ENCODE measurements around the gene ADH4. TPM values are rescaled to one million over a fixed set of nuclear protein-coding genes. Genes with fewer than 3 reads are reported as not detected.

The ADH4 gene
- total and polyA plus RNA-seq, 10 of the 15 experiments (the other 5 are each of a cell fraction or from before 2014, with no cell fraction given) = not detected

DNA sequence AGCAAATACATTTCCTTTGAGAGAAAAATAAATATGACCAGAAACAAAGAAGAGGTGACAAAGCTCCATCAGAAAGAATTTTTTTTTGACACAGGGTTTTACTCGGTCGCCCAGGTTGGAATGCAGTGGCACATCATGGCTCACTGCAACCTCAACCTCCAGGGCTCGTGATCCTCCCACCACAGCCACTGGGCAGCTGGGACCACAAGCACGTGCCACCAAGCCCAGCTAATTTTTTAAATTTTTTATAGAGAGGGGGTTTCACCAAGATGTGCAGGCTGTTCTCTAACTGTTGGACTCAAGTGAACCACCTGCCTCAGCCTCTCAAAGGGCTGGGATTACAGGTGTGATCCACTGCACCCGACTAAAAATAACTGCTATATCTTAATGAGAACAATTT, 65.8 kb downstream of the ADH4 start:
- TF ChIP-seq STAT3 (IDR thresholded peaks at IDR 0.05; ENCODE audit: low read depth, low read length) = no peak
- ATAC-seq (no peak), FAIRE-seq (no peak), DNase-seq (ENCODE audit: low read depth, low spot score) (no peak)
- ChIA-PET SMC1A (ENCODE audit: uncharacterized antibody, unreplicated experiment) (interaction anchor here (1.0 to 1.3 kb wide), 2 partner anchors 22 to 326 kb away, joined by 4 read pairs; no protein-coding TSS in a partner anchor), CTCF (interaction anchor here (1.0 to 2.1 kb wide), 2 partner anchors 22 to 157 kb away, joined by 3 to 9 read pairs; no protein-coding TSS in a partner anchor), POLR2A (no interaction called here), RAD21 (ENCODE audit: unreplicated experiment) (no interaction called here)
- Histone ChIP-seq H4K20me1 (ENCODE audit: control insufficient read depth, insufficient read depth) (no peaks in the 10 kb centered on the region), H3K36me3 (ENCODE audit: control insufficient read depth in 2 of 2, insufficient read depth in 2 of 2, low read length in 1 of 2) (peaks cover 1 to 22% of the 10 kb centered on the region in 2 experiments; a peak in 3 of 4 replicates), H3K27ac (ENCODE audit: control insufficient read depth, insufficient read depth) (no peak overlapping the region), H3K79me2 (ENCODE audit: control insufficient read depth, insufficient read depth, low read length) (no peaks in the 10 kb centered on the region), H3K9me3 (replicated peaks; ENCODE audit: control insufficient read depth, insufficient read depth, low read length) (no peaks in the 10 kb centered on the region), H3K4me2 (ENCODE audit: control insufficient read depth, insufficient read depth) (no peak overlapping the region), H3K4me3 (no peak overlapping the region), H3K4me1 (ENCODE audit: control insufficient read depth, insufficient read depth, low read length) (no peaks in the 10 kb centered on the region), H3K27me3 (replicated peaks in 1 of 2; ENCODE audit: control insufficient read depth in 2 of 2, insufficient read depth in 2 of 2, low read length in 1 of 2) (no peaks in the 10 kb centered on the region), H2AFZ (ENCODE audit: control insufficient read depth, low read depth, low read length) (no peak overlapping the region), H3K9ac (ENCODE audit: control insufficient read depth, insufficient read depth, low read length) (no peak overlapping the region)
- BruUV-seq (replicated peaks) = no TSS peak
- in situ Hi-C loops (cut with MboI) (loop anchor here (25.0 kb wide), 1 partner anchor 859 kb away; the partner anchor contains the start of gene DNAJB14), intact Hi-C loops (cut with micrococcal nuclease; ENCODE audit: unreplicated experiment) (no loop called here)
- 98% methylated on average over 5 of the region's 5 CpGs for whole genome bisulfite sequencing (ENCODE audit: insufficient coverage, insufficient replicate concordance, low lambda C conversion rate, missing lambda C conversion rate)

DNA sequence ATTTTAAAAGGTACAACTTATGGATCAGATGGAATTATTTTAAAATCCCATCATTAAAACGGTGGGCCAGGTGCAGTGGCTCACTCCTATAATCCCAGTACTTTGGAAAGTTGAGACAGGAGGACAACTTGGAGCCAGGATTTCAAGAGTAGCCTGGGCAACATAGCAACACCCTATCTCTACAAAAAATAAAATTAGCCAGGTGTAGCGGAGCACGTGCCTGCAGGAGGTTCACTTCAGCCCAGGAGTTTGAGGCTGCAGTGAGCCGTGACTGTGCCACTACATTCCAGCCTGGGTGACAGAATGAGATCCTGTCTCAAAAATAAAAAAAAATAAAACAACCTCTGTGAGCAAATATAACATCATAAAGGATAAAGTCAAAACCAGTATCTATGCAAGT, 66.9 kb downstream of the ADH4 start:
- Histone ChIP-seq H3K27ac (ENCODE audit: control insufficient read depth, insufficient read depth) (no peak overlapping the region), H2AFZ (ENCODE audit: control insufficient read depth, low read depth, low read length) (no peak overlapping the region), H3K27me3 (replicated peaks in 1 of 2; ENCODE audit: control insufficient read depth in 2 of 2, insufficient read depth in 2 of 2, low read length in 1 of 2) (no peaks in the 10 kb centered on the region), H3K4me2 (ENCODE audit: control insufficient read depth, insufficient read depth) (no peak overlapping the region), H3K79me2 (ENCODE audit: control insufficient read depth, insufficient read depth, low read length) (no peaks in the 10 kb centered on the region), H3K9ac (ENCODE audit: control insufficient read depth, insufficient read depth, low read length) (no peak overlapping the region), H4K20me1 (ENCODE audit: control insufficient read depth, insufficient read depth) (no peaks in the 10 kb centered on the region), H3K9me3 (replicated peaks; ENCODE audit: control insufficient read depth, insufficient read depth, low read length) (no peaks in the 10 kb centered on the region), H3K36me3 (ENCODE audit: control insufficient read depth in 2 of 2, insufficient read depth in 2 of 2, low read length in 1 of 2) (peaks cover 1 to 27% of the 10 kb centered on the region in 2 experiments; a peak in 3 of 4 replicates), H3K4me1 (ENCODE audit: control insufficient read depth, insufficient read depth, low read length) (no peaks in the 10 kb centered on the region), H3K4me3 (no peak overlapping the region)
- ATAC-seq (no peak), FAIRE-seq (no peak), DNase-seq (ENCODE audit: low read depth, low spot score) (no peak)
- WGBS (ENCODE audit: insufficient coverage, insufficient replicate concordance, low lambda C conversion rate, missing lambda C conversion rate) = 100% methylated on average over 4 of the region's 4 CpGs
- ChIA-PET RAD21 (ENCODE audit: unreplicated experiment) (no interaction called here), POLR2A (no interaction called here), CTCF (no interaction called here), SMC1A (ENCODE audit: uncharacterized antibody, unreplicated experiment) (interaction anchor here (1.3 kb wide), 1 partner anchor 327 kb away, joined by 4 read pairs; no protein-coding TSS in a partner anchor)
- intact Hi-C loops (cut with micrococcal nuclease; ENCODE audit: unreplicated experiment) = no loop called here
- in situ Hi-C loops (cut with MboI) = loop anchor here (25.0 kb wide), 1 partner anchor 860 kb away; the partner anchor contains the start of gene DNAJB14
- BruUV-seq (replicated peaks) = no TSS peak
- TF ChIP-seq CREM (IDR thresholded peaks at IDR 0.05; ENCODE audit: low read depth) (no peak), HCFC1 (IDR thresholded peaks at IDR 0.05; ENCODE audit: low read length) (no peak), SP1 (IDR thresholded peaks at IDR 0.05; ENCODE audit: low read depth, low read length) (no peak), STAT1 (conservative IDR thresholded peaks at IDR 0.05) (no peak), ATF7 (IDR thresholded peaks at IDR 0.05; ENCODE audit: low read depth) (no peak), MTA3 (IDR thresholded peaks at IDR 0.05; ENCODE audit: borderline replicate concordance, low read length) (no peak), FOXM1 (IDR thresholded peaks at IDR 0.05; ENCODE audit: low read depth, low read length) (no peak), ZSCAN29 (IDR thresholded peaks at IDR 0.05) (no peak), SMAD1 (IDR thresholded peaks at IDR 0.05; ENCODE audit: low read depth, partially characterized antibody) (no peak)
- TF ChIP-seq, protein P1, sequence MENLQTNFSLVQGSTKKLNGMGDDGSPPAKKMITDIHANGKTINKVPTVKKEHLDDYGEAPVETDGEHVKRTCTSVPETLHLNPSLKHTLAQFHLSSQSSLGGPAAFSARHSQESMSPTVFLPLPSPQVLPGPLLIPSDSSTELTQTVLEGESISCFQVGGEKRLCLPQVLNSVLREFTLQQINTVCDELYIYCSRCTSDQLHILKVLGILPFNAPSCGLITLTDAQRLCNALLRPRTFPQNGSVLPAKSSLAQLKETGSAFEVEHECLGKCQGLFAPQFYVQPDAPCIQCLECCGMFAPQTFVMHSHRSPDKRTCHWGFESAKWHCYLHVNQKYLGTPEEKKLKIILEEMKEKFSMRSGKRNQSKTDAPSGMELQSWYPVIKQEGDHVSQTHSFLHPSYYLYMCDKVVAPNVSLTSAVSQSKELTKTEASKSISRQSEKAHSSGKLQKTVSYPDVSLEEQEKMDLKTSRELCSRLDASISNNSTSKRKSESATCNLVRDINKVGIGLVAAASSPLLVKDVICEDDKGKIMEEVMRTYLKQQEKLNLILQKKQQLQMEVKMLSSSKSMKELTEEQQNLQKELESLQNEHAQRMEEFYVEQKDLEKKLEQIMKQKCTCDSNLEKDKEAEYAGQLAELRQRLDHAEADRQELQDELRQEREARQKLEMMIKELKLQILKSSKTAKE (IDR thresholded peaks at IDR 0.05; ENCODE audit: low read depth, poor library complexity, severe bottlenecking) = no peak
- TF ChIP-seq, protein P2, sequence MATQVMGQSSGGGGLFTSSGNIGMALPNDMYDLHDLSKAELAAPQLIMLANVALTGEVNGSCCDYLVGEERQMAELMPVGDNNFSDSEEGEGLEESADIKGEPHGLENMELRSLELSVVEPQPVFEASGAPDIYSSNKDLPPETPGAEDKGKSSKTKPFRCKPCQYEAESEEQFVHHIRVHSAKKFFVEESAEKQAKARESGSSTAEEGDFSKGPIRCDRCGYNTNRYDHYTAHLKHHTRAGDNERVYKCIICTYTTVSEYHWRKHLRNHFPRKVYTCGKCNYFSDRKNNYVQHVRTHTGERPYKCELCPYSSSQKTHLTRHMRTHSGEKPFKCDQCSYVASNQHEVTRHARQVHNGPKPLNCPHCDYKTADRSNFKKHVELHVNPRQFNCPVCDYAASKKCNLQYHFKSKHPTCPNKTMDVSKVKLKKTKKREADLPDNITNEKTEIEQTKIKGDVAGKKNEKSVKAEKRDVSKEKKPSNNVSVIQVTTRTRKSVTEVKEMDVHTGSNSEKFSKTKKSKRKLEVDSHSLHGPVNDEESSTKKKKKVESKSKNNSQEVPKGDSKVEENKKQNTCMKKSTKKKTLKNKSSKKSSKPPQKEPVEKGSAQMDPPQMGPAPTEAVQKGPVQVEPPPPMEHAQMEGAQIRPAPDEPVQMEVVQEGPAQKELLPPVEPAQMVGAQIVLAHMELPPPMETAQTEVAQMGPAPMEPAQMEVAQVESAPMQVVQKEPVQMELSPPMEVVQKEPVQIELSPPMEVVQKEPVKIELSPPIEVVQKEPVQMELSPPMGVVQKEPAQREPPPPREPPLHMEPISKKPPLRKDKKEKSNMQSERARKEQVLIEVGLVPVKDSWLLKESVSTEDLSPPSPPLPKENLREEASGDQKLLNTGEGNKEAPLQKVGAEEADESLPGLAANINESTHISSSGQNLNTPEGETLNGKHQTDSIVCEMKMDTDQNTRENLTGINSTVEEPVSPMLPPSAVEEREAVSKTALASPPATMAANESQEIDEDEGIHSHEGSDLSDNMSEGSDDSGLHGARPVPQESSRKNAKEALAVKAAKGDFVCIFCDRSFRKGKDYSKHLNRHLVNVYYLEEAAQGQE (IDR thresholded peaks at IDR 0.05; ENCODE audit: low read depth, low read length) = no peak
